ENCODE results near the gene IL36B.

DNA sequence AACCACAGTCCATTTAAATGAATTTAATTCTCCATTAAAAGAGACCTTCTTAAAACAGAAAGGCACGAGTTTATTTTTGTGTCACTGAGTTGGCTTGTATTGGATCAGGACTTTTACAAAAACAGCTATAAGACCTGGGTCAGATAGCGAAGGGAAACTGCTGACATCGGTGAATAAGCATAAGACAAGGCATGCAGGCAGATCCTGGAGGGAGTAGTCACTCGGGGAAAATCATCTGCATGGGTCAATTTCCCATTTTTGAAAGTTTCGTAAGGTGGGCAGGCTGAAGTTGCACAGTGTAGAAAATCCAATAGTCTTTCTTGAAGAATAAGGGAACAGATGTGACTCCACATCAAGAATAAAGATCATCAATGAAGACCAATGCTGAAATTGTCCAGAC, 12.9 kb downstream of the IL36B start:
- TF ChIP-seq POLR2A (IDR thresholded peaks at IDR 0.05) (no peak), CTCF (IDR thresholded peaks at IDR 0.05) (no peak)

Data from body of pancreas (tissue), 4 donors.